GM19035 (cell line): ENCODE measurements around the gene HOXA11.

ENCODE experiments used
- ATAC-seq: cut with Tn5 transposase; IDR thresholded peaks from one replicate; pipeline ENCODE4 v1.9.1; 2021; ENCODE audit not compliant: unreplicated experiment

The HOXA11 gene

DNA sequence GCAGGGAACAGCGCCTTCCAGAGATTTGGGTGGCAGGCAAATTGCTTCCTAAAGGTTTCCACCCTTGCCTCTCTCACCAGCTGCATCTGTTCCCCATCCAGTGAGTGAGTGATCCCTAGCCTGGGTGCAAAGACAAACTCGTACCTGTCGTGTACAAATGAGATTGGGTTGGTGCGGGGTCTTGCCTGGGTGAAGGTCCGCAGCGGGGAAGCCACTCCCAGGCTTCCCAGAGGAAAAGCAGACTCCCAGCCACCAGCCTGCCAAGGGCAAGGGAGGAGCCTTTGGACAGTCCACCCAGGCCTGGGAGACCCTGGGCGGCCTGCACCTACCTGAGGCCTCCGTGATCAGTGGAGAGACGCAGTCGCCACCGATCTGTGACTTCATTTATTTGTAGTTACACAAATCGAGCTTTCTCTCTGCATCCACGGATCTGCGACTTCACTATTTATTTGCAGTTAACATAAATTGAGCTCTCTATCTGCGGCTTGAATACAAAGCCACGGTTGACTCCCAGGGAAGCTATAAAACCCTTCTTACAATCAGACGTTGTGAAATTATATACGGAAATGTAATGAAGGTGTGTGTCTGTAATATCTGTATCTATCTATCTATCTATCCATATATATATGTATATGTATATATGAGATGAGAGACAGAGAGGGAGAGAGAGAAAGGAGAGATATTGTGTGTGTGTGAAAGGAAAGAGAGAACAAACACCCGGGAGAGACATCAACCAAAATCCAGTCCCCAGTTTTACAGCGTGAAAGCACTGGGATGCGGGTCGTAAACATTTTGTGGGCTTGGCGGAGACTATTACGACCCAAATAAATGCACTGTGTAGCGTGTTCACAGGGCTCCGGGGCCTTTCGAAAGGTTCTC is 25.5 kb downstream of the HOXA11 start:
- ATAC-seq, result no peak

DNA sequence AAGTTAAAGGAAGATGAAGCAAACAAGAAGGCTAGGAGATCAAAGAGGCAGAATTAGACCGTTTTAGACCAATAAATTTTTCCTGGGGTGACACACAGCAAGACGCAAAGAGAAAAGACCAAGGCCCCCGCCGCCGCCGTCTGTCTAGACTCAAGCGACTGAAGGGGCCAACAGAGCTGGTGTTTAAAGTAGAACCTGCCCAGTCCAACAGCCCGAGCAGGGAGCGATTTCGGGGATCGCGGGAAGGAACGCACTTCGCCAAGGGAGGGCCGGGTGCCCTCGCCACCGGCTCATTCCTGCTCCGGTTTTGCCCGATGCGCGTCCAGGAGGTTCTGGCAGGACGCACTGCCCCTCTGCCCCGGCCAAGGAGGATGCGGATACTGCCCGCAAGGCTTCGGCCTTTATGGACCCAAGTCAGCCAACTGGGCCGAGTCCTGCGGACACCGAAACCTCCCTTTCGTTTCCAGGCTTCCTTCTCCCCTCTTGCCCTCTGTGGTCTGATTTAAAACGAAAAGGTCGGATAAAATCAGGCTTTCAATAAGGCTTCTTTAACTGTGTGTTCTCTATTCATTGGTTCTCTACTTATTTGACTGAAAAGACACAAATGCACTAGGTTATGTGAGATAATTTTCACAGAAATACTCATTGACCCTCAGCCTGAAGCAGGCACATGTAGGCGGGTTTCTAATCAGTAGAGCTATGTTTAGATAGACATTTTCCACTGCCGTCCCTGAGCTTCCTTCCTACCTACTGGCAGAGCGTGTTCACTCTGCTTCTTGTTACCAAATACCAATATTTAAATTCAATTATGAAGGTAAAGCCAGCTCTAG is 26.4 kb downstream of the HOXA11 start:
- ATAC-seq, result no peak

DNA sequence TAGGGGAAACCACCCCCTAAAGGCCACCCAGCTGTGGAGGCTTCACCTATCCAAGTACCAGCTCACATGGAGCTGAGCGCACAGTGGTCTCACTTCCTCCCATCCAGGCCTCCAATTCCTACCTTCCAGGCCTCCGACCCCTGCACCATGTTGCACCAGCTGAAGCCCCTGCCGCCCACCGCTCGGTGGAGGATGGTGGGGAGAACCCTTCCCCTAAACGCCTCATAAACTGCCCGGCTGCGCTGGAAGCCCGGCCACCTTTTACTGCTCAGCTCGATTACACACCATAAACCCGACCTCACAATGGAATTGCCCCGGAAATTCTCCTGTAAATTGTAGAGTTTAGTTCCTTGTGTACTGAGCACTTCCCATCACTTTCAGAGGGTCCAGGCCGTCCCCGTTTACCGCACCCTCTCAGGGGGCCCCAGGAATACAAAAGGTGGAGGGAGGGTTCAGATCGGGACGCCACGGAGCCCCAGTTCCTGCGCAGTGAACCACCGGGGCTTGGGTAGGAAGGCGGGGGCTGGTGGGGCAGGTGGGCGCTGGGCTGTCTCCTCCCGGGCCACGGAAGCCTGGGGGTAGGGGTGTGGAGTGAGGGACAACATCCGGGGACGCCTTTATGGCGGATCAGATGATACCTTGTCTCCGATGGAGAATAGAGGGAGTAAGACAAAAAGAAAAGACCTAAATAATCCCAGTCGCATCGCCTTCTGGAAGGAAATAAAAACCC is 27.2 kb downstream of the HOXA11 start:
- ATAC-seq, result no peak

DNA sequence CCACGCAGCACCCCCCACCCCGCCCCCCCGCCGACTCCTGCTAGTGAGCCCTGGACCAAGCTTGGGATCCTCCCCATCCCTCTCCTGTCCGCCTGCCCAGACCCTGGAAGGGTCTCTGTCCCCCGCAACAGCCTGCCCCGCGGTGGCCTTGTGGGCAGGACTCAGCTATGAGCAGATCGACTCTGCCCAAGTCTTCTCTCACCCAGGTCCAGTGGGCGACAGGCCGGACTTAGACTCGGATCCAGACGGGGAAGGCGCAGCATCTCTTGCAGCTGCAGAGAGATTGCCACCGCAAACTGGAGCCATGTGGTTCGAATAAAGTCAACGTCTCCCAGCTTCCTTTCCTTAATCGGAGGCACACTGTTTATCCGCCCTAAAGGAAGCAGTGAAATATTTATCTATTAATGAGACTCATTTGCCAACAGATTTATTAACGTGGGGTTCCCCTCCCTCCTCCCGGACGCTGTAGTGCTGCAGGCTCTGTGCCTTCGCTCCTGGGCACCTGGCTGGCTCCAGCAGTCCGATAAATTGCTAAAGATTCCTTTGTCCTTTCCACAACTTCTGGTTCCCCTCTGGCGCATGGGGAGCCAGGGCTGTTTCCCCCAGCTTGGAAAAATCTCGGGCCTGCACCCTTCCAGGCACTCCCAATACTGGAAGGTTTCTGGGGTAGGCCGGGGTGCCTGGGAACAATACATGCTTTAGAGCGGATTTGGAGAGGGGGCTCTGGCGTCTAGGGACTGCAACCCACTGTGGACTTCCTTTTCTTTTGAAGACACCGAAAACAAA is 27.9 kb downstream of the HOXA11 start:
- no peak for ATAC-seq

DNA sequence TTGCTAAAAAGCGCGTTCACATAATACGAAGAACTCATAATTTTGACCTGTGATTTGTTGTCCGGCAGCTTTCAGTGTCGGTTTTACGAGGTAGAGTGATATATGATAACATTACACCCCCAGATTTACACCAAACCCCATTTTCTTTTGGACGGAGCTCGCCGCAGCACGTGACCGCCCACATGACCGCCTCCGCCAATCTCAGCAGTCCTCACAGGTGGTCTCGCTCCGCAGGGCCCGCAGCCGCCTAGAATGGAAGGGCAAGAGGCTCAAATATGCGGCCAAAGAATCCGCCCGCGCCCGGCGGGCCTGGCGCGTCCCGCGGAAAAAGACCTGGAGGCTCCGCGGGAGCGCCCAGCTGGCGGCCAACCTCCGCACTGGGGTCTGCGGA is 28.5 kb downstream of the HOXA11 start, which contains the start of gene HOXA7:
Gene HOXA7, minus strand, starts transcription at position 168 of the 391 bp plus-strand sequence. Its CDS starts 130 bp downstream, at position 38.
- ATAC-seq, result no peak

DNA sequence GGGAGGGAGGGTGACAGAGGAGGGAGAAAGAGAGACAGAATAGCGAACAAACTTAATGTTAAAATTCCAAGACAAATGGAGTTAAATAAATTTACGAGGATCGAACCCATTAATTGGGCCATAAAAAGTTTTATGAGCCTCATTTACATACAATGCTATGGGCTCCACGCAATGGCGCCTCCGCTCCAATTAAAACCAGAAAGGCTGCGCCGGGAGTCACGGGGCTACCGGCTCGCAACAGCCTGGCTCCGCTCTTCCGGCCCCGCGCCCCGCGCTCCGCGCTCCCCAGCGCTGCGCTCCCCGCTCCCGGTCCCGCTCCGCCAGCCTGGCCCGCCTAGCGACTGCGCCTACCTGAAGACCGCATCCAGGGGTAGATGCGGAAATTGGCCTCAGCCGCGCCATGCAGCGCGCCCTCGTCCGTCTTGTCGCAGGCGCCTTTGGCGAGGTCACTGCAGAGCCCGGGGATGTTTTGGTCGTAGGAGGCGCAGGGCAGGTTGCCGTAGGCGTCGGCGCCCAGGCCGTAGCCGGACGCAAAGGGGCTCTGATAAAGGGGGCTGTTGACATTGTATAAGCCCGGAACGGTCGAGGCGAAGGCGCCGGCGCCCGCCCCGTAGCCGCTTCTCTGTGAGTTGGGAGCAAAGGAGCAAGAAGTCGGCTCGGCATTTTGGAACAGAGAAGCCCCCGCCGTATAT is 29.1 kb downstream of the HOXA11 start:
- ATAC-seq, result no peak

DNA sequence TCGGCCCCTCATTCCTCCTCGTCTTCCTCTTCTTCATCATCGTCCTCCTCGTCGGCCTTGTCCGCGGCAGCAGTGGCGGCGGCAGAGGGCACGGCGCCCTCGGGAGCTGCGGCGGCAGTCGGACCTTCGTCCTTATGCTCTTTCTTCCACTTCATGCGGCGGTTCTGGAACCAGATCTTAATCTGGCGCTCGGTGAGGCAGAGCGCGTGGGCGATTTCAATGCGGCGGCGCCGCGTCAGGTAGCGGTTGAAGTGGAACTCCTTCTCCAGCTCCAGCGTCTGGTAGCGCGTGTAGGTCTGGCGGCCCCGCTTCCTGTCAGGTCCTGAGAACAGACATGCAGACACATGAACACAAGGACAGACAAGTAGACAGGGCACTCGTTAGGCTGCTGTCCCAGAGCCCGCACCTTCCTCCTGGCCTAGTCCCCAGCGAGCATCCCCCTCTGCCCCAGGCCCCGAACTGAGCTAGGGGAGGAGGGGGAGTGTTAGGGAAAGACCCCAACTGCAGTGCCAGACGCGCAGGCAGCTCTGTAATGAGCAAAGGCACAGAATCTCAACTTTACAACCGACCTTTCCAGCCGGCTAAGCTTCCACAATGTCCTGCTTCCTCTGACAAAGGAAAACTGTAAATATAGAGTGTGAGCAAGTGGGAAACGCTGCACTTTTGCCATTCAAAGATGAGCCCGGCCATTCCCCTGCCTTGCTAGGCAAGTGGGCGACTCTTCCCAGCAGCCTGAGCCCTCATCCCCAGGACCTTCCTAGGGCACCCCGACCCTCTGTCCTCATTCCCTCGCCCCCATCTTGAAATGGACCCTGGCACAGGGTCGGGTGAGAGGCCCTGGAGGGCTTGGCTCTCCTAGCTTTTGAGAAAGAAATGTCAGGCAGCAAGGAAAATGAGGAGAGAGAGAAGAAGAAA is 29.9 kb downstream of the HOXA11 start:
- ATAC-seq, result no peak

DNA sequence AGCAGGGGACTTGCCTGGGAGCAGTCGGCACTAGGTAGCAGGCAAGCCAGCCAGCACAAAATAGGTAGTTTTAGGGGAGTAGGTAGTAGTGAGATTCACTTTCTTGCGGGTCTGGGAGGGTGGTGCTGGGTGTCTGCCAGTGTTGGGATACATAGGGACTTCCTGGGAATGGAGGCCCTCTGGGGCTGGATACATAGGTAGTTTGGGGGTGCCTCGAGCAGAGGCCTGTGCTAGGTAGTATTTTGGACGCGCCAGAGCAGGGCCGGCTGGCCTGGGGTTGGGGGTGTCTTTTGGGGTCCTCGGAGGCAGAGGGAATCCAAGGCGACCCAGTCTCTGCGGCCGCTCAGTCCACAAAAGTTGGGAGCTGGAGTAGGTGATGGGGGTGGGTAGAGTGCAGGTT is 30.7 kb downstream of the HOXA11 start:
- ATAC-seq, result no peak

DNA sequence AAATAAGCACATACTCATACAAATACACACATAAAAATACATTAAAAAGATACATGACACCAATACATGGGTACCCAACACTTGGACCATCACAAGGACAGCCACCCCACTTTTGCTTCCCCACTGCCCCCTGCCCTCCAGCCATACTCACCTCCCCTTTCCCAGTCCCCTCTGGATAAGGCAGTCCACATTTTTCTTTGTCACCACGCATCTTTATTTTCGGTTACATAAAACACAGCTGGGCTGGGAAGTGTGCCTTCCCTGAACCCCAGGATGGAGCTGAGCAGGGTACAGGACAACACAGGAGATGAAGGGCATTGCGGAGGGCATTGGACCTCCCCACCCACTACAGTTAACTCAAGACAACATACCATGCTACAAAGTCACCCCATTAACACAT is 31.5 kb downstream of the HOXA11 start:
- no peak for ATAC-seq

DNA sequence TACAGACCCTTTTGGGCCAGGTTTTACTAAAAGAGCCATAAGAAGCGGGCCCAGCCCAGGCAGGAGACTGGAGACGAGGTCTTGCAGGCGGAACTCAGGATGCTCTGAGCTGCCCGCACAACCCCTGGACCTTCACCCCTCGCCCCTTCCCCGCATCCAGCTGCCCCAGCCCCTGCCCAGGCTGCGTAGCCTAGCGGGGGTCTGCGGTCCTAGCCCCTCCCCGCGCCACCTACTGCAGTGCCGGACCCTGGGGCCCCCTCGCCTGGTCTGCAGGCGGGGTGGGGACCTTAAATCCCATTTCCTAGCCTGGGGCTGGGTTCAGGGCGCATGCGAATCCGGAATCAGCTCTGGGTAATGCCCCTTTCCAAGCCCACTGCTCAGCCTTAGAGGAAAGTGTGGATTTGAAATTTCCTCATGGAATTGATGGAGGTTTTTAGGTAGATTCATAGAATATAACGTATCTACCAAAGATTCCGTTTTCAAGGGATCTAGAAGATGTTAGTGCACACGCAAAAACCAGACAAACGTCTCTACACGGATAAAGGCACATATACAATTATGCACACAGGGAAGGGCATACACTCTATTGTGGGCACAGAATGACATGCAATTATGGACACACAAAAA is 32.1 kb downstream of the HOXA11 start:
- no peak for ATAC-seq

DNA sequence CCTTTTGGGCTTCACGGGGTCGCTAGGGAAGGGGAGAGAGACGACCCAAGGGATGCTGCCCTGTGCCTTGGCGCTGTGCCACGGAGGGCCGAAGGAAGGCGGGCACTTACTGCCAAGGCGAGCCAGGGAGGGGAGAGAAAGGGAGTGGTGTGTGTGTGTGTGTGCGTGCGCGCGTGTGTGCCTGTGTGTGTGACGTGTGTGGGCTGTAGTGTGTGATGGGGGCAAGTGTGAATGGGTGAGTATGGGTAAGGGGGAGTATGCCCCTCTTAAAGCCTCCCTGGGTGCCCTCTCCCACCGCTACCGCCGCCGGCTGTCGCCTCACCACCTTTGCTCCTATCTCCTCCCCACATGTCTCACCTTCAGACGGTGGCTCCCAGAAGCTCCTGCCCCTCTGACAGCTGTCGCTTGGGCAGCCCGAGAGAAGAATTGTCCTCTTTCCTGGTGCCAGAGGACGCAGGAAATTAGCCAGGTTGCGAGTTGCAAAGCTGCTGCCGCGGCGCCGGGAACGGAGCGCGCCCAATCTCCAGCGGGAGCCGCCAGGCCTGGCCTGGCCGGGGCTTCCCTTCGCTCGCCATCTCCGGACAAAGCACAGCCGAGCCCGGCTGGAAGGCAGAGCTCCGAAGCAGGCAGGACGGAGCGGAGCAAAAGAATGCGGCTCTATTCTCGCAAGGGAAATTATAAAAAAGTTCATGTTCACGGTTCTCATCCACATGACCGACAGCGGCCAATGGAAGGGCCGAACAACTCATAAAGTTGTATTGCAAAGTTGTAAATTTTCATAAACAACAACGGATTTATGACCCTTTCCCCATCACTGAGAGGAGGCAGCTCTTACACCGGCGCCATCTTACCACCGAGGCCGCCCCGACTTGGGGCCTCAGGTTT is 32.9 kb downstream of the HOXA11 start, which contains the start of gene HOXA3:
Gene HOXA3, minus strand, starts transcription at position 653 of the 885 bp plus-strand sequence. CDS start 41,943 bp downstream, outside the sequence.
- ATAC-seq, result no peak

DNA sequence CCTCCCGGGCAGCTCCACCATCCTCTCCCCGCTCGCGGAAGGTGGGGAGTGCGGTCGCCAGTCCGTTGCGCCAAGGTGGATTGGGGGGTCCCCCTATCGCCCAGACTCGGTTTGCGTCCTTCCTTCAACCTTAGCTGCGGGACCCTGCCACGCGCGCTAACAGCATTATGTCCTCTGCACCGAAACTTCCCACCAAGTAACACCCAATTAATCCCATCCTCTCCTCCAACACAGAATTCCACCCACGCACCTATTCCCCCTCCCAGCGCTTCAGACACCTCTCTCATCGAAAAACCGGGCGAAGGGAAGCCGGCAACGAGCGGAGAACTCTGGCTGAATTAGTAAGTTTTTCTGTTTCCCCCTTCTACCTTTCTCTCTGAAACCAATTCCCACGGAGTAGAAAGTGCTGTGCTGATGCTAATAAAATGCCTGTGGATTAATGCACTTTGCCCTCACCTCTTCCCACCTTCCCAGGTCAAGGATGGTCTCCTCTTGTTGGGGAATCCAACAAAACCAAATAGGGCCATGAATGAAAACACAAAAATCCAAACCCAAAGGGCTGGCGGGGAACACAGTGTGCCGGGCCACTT is 33.6 kb downstream of the HOXA11 start:
- ATAC-seq, result no peak

DNA sequence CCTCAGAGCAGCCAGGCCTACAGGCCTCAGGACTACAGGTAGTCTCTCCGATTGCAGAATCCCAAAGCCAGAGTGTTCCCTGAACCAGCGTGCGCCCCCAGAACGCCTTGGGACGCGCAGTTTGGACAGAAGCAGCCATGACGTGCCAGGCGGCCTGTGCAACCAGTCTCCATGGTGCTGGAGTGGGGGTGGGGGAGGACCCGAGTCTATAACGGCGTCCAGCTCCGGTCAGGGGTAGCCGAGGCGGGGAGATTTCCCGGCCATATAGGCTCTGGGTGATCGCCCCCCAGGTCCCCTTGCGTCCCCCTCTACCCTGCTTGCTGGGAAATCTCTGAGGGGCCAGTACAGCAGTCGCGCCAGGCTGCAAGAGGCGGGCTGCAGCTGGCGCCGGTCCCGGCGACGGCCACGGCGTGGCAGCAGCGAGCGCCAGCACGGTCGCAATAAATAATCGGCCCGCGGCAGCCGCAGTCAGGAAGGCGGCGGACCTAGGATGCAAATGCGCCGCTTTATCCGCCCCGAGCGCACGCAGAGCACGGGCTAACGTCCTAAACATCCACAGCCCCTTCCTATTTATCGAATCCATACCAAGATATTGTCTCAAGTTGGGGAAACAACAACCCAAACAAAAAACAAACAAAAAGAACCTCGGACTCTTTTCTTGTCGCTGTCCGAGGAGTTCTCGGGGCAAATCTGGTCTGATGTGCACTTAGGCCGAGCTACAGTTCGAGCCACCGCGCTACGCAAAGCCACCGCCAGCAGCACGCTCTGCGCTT is 34.3 kb downstream of the HOXA11 start:
- ATAC-seq, result peak; percentile 88

DNA sequence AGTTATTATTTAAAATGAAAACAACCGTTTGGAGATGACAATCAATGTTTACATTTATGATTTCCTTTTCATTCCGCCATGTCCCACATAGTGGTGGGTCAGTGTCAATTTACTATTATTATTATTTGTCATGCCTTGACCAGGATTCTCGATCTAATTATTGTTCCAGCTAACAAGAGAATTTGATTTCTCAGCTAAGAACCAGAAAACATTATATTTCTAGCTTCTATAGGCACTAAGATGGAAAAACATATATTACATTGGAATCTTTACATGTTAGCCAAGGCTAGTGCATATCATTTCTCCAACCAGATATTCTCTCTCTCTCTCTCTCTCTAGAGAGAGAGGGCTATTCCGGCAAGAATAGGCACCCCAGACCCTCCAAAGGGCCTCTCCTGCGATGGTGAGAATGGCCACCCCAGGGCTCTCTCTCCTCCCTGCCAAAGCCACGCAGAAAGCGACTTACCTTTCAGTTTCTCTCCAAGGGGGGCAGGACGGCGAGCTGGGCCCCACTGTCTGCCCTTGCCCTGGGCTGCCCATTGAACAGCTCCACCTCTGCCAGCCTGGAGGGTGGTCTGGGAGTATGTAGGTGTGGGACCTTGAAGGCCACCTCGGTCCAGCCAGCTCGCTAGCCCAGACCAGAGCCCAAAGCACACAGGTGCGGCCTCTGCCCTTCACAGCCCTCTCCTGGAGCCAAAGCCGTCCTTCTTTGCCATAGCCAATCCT is 35.0 kb downstream of the HOXA11 start:
- no peak for ATAC-seq
